Keratinocyte (primary cell): ENCODE measurements around the gene TTC9. TPM values are rescaled to one million over a fixed set of nuclear protein-coding genes. Genes with fewer than 3 reads are reported as not detected.

Source experiments
- DNase-seq: peaks from one replicate; pipeline ENCODE4 v3.0.0-alpha.2; 2011; ENCODE audit warnings: low read depth, missing footprints, low spot score
- FAIRE-seq: peaks from 2 replicates; lab custom pipeline; 2011; peaks lifted over from hg19 to GRCh38; lab: Jason Lieb, UNC
- H2AFZ ChIP-seq: 2 replicates; pipeline ENCODE4 v1.6.0; 2012; ENCODE audit warnings: low read length, control low read depth, inconsistent platforms; ENCODE audit not compliant: control insufficient read depth
- H3K27ac ChIP-seq: 2 replicates; pipeline ENCODE4 v1.5.1; 2011; ENCODE audit warnings: low read length; ENCODE audit not compliant: control insufficient read depth, insufficient read depth
- H3K27me3 ChIP-seq: 3 replicates; pipeline ENCODE4 v1.6.0; 2011; ENCODE audit warnings: low read length; ENCODE audit not compliant: control insufficient read depth, insufficient read depth; ENCODE audit errors: extremely low read depth
- H3K36me3 ChIP-seq, 2 experiments: 2 replicates in 1 of 2; 3 replicates in 1 of 2; pipeline ENCODE4 v1.5.1; 2011; ENCODE audit warnings: low read length in 2 of 2, mild to moderate bottlenecking in 1 of 2; ENCODE audit not compliant: control insufficient read depth in 2 of 2, insufficient read depth in 2 of 2; ENCODE audit errors: extremely low read depth in 1 of 2
- H3K4me1 ChIP-seq: 3 replicates; pipeline ENCODE4 v1.5.1; 2011; ENCODE audit warnings: low read length; ENCODE audit not compliant: control insufficient read depth, insufficient read depth; ENCODE audit errors: extremely low read depth
- H3K4me2 ChIP-seq: 3 replicates; pipeline ENCODE4 v1.6.0; 2011; ENCODE audit warnings: low read depth, low read length; ENCODE audit not compliant: control insufficient read depth, insufficient read depth; ENCODE audit errors: extremely low read depth
- H3K4me3 ChIP-seq, 3 experiments: fragments of 200-600 bp in 1 of 3; sonication (generic) in 1 of 3; 2 replicates in 2 of 3; 3 replicates in 1 of 3; pipeline ENCODE4 v1.5.1; 2011 to 2016; ENCODE audit warnings: low read length in 3 of 3, mild to moderate bottlenecking in 3 of 3, control low read depth in 2 of 3, inconsistent platforms in 1 of 3, low read depth in 1 of 3, mixed read lengths in 1 of 3, mixed run types in 1 of 3, moderate library complexity in 1 of 3; ENCODE audit not compliant: control insufficient read depth in 2 of 3, insufficient read depth in 2 of 3; ENCODE audit errors: extremely low read depth in 1 of 3
- H3K79me2 ChIP-seq: 2 replicates; pipeline ENCODE4 v1.6.0; 2012; ENCODE audit warnings: low read length; ENCODE audit not compliant: control insufficient read depth, insufficient read depth
- H3K9ac ChIP-seq: 3 replicates; pipeline ENCODE4 v1.6.0; 2011; ENCODE audit warnings: low read length; ENCODE audit not compliant: control insufficient read depth, insufficient read depth; ENCODE audit errors: extremely low read depth
- H3K9me1 ChIP-seq: 3 replicates; pipeline ENCODE4 v1.6.0; 2011; ENCODE audit warnings: low read length; ENCODE audit not compliant: control insufficient read depth, insufficient read depth; ENCODE audit errors: extremely low read depth
- H3K9me3 ChIP-seq: 2 replicates; pipeline ENCODE4 v1.5.1; 2012; ENCODE audit warnings: low read depth, low read length; ENCODE audit not compliant: control insufficient read depth
- H4K20me1 ChIP-seq: 3 replicates; pipeline ENCODE4 v1.6.0; 2011; ENCODE audit warnings: low read length; ENCODE audit not compliant: control insufficient read depth, insufficient read depth; ENCODE audit errors: extremely low read depth
- EZH2 ChIP-seq: IDR thresholded peaks from one replicate; pipeline ENCODE4 v1.6.1; 2012; ENCODE audit warnings: inconsistent platforms, mild to moderate bottlenecking, low read length, moderate library complexity
- dilution Hi-C: fragments of 300-500 bp; cut with MboI; formaldehyde crosslinking; loops from one replicate; pipeline ENCODE4 v1.7.0; 2020; ENCODE audit warnings: low sequenced_read_pairs; ENCODE audit not compliant: extremely low pct_ligation_motif_present
- polyA plus RNA-seq, 5 experiments: library from polyadenylated mRNA; depleted of rRNA in 3 of 5; stranded (reverse) in 3 of 5; stranded (forward) in 1 of 5; unstranded in 1 of 5; fragments of >200 nt; gene quantifications; 1 replicate in 1 of 5; 2 replicates in 3 of 5; 3 replicates in 1 of 5; pipeline versions ENCODE4 v1.2.1 to v1.2.3, GENCODE V29; 2011 to 2012; ENCODE audit warnings: missing spikeins in 2 of 5, low read depth in 1 of 5, low replicate concordance in 1 of 5
- TF ChIP-seq, protein P1 (sequence below), 3 experiments: IDR thresholded peaks in 1 of 3; conservative IDR thresholded peaks in 1 of 3; optimal IDR thresholded peaks in 1 of 3; 2 replicates in 2 of 3; 3 replicates in 1 of 3; pipeline versions ENCODE3 to v1.5.1; 2011; ENCODE audit warnings: low read length in 3 of 3, mild to moderate bottlenecking in 3 of 3, moderate library complexity in 2 of 3, control low read depth in 1 of 3, inconsistent platforms in 1 of 3; ENCODE audit not compliant: insufficient read depth in 2 of 3; ENCODE audit errors: extremely low read depth in 1 of 3

TTC9 gene
- polyA plus RNA-seq, 1 donor (not counting 4 experiments of a cell fraction or from before 2014, with no cell fraction given), result 0.59 TPM

DNA sequence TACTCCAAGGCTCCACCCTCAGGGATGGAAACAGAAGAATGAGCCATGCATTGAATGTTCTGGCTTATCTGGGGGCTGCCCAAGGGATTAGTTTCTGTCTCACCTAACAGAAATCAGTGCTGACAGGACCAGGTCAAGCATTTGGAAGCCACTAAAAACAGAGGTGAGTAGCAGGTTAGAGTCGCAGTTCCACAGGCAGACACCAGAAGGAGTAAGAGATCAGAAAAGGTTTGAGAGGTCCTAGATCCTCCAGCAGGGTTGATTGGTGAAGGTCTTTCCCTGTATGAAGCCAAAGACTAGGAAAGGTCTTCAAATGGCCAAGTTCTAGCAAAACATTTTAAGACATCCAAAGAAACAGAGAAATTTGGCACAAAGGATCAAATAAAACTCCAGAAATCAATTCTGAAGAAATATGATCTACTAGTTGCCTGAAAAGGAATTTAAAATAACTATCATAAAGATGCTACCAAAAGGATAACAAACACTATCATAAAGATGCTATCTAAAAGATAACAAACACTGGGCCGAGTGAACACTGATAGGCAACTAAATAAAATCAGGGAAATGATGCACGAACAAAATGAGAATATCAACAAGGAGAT lies 19.5 kb upstream of the TTC9 start:
- Histone ChIP-seq H3K27ac (no peak overlapping the region), H3K4me1 (no peaks in the 10 kb centered on the region), H3K4me2 (no peak overlapping the region), H3K4me3 (no peak overlapping the region), H3K9me3 (no peaks in the 10 kb centered on the region), H4K20me1 (no peaks in the 10 kb centered on the region), H3K27me3 (no peaks in the 10 kb centered on the region), H3K79me2 (no peaks in the 10 kb centered on the region), H2AFZ (no peak overlapping the region), H3K9ac (no peak overlapping the region), H3K36me3 (no peaks in the 10 kb centered on the region), H3K9me1 (no peaks in the 10 kb centered on the region)
- dilution Hi-C loops, result no loop called here
- no peak for TF ChIP-seq EZH2
- TF ChIP-seq, protein P1, sequence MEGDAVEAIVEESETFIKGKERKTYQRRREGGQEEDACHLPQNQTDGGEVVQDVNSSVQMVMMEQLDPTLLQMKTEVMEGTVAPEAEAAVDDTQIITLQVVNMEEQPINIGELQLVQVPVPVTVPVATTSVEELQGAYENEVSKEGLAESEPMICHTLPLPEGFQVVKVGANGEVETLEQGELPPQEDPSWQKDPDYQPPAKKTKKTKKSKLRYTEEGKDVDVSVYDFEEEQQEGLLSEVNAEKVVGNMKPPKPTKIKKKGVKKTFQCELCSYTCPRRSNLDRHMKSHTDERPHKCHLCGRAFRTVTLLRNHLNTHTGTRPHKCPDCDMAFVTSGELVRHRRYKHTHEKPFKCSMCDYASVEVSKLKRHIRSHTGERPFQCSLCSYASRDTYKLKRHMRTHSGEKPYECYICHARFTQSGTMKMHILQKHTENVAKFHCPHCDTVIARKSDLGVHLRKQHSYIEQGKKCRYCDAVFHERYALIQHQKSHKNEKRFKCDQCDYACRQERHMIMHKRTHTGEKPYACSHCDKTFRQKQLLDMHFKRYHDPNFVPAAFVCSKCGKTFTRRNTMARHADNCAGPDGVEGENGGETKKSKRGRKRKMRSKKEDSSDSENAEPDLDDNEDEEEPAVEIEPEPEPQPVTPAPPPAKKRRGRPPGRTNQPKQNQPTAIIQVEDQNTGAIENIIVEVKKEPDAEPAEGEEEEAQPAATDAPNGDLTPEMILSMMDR (optimal IDR thresholded peaks at IDR 0.05 in 1 of 3, IDR thresholded peaks at IDR 0.05 in 1 of 3, conservative IDR thresholded peaks at IDR 0.05 in 1 of 3; ENCODE audit: extremely low read depth in 1 of 3, insufficient read depth in 2 of 3, low read length in 3 of 3), result peak; percentile 78 to 88 (median 86)
- FAIRE-seq, result peak; percentile 73
- DNase-seq, result no peak

DNA sequence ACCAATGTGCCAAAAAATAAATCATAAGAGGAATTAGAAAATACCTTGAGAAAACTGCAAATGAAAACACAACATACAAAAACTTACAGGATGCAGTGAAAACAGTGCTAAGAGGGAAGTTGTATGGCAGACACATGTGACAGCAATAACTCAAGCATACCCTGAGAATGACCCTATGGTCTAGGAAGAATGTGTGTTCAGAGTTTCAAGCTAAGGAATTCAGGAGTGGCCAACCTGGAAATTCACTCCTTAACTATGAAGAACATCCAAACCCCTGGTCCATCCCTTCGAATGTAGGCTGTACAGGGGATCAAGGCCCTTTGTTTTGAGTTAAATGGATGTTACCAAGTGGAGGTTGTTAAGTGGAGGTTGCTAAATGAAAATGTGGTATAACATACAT lies 16.7 kb upstream of the TTC9 start:
- no peaks in the 10 kb centered on the region for H3K27me3 ChIP-seq
- DNase-seq (no peak), FAIRE-seq (no peak)
- no peaks in the 10 kb centered on the region for H3K79me2 ChIP-seq
- no peaks in the 10 kb centered on the region for H3K9me1 ChIP-seq
- TF ChIP-seq, protein P1 (optimal IDR thresholded peaks at IDR 0.05 in 1 of 3, IDR thresholded peaks at IDR 0.05 in 1 of 3, conservative IDR thresholded peaks at IDR 0.05 in 1 of 3; ENCODE audit: extremely low read depth in 1 of 3, insufficient read depth in 2 of 3, low read length in 3 of 3), result no peak
- no peak for TF ChIP-seq EZH2
- H3K4me3 ChIP-seq, result no peak overlapping the region
- H2AFZ ChIP-seq, result no peak overlapping the region
- H3K9ac ChIP-seq, result no peak overlapping the region
- dilution Hi-C loops, result no loop called here
- no peaks in the 10 kb centered on the region for H3K36me3 ChIP-seq
- no peaks in the 10 kb centered on the region for H3K9me3 ChIP-seq
- no peak overlapping the region for H3K27ac ChIP-seq
- H3K4me1 ChIP-seq, result no peaks in the 10 kb centered on the region
- H3K4me2 ChIP-seq, result no peak overlapping the region
- no peaks in the 10 kb centered on the region for H4K20me1 ChIP-seq
